ENCODE measurements around the gene RBM15. TPM values are rescaled to one million over a fixed set of nuclear protein-coding genes. Genes with fewer than 3 reads are reported as not detected.

RBM15 gene
- polyA plus RNA-seq, 1 of the 3 experiments (the other 2 are of a cell fraction) = 3.8 TPM

- POLR2A ChIA-PET = no interaction called here
- H3K79me2 ChIP-seq (ENCODE audit: insufficient read depth) = peaks cover 99% of the 10 kb centered on the region
- DNase-seq = no peak
- H3K4me2 ChIP-seq = peak overlapping the region; percentile 86
- H3K9me2 ChIP-seq = no peaks in the 10 kb centered on the region
- no peaks in the 10 kb centered on the region for H3K27me3 ChIP-seq (ENCODE audit: insufficient read depth)
- 89% methylated on average over 3 of the region's 3 CpGs for WGBS (ENCODE audit: low lambda C conversion rate)
- H4K20me1 ChIP-seq (ENCODE audit: insufficient read depth) = peaks cover 87% of the 10 kb centered on the region
- no peak overlapping the region for H3K9ac ChIP-seq
- no peaks in the 10 kb centered on the region for H3K9me3 ChIP-seq
- peak overlapping the region in 1 of 2 experiments; percentile 50; a peak in 2 of 4 replicates for H3K4me3 ChIP-seq (ENCODE audit: low read depth in 2 of 2, low read length in 1 of 2)
- CTCF ChIA-PET = interaction anchor here (1.0 to 1.4 kb wide), 4 partner anchors 14 to 152 kb away, joined by 3 to 4 read pairs (median 4); no protein-coding TSS in a partner anchor
- no peak overlapping the region for H2AFZ ChIP-seq (ENCODE audit: low read depth)
- TF ChIP-seq, protein P1, sequence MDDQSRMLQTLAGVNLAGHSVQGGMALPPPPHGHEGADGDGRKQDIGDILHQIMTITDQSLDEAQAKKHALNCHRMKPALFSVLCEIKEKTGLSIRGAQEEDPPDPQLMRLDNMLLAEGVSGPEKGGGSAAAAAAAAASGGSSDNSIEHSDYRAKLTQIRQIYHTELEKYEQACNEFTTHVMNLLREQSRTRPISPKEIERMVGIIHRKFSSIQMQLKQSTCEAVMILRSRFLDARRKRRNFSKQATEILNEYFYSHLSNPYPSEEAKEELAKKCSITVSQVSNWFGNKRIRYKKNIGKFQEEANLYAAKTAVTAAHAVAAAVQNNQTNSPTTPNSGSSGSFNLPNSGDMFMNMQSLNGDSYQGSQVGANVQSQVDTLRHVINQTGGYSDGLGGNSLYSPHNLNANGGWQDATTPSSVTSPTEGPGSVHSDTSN (IDR thresholded peaks at IDR 0.05) = no peak
- TF ChIP-seq NFIC (IDR thresholded peaks at IDR 0.05; ENCODE audit: borderline replicate concordance) (no peak), MAX (IDR thresholded peaks at IDR 0.05; ENCODE audit: low read depth) (no peak), EZH2phosphoT487 (IDR thresholded peaks at IDR 0.05; ENCODE audit: borderline replicate concordance, low read depth) (no peak), SMC3 (IDR thresholded peaks at IDR 0.05; ENCODE audit: low read depth, low read length) (no peak), SIN3A (IDR thresholded peaks at IDR 0.05; ENCODE audit: borderline replicate concordance, low read depth, low read length) (no peak), ZBTB33 (IDR thresholded peaks at IDR 0.05; ENCODE audit: borderline replicate concordance, low read depth) (no peak), TAF1 (IDR thresholded peaks at IDR 0.05; ENCODE audit: borderline replicate concordance, low read depth, low read length) (no peak), YY1 (IDR thresholded peaks at IDR 0.05; ENCODE audit: low read depth) (no peak), CHD2 (IDR thresholded peaks at IDR 0.05; ENCODE audit: low read length, partially characterized antibody) (no peak), GATA2 (CRISPR knock-in tag; IDR thresholded peaks at IDR 0.05) (no peak), CTCF (IDR thresholded peaks at IDR 0.05) (no peak), TEAD4 (IDR thresholded peaks at IDR 0.05; ENCODE audit: borderline replicate concordance, insufficient read depth) (no peak), MXI1 (IDR thresholded peaks at IDR 0.05; ENCODE audit: low read depth, low read length) (no peak)
- TF ChIP-seq, protein P2, sequence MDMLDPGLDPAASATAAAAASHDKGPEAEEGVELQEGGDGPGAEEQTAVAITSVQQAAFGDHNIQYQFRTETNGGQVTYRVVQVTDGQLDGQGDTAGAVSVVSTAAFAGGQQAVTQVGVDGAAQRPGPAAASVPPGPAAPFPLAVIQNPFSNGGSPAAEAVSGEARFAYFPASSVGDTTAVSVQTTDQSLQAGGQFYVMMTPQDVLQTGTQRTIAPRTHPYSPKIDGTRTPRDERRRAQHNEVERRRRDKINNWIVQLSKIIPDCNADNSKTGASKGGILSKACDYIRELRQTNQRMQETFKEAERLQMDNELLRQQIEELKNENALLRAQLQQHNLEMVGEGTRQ (IDR thresholded peaks at IDR 0.05; ENCODE audit: borderline replicate concordance, low read depth, low read length) = no peak
- TF ChIP-seq, protein P3, sequence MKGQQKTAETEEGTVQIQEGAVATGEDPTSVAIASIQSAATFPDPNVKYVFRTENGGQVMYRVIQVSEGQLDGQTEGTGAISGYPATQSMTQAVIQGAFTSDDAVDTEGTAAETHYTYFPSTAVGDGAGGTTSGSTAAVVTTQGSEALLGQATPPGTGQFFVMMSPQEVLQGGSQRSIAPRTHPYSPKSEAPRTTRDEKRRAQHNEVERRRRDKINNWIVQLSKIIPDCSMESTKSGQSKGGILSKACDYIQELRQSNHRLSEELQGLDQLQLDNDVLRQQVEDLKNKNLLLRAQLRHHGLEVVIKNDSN (IDR thresholded peaks at IDR 0.05; ENCODE audit: borderline replicate concordance, low read depth) = no peak
- peaks cover 61 to 85% of the 10 kb centered on the region in 2 experiments for H3K36me3 ChIP-seq (replicated peaks in 1 of 2; ENCODE audit: control insufficient read depth in 1 of 2, insufficient read depth in 2 of 2, low read length in 1 of 2)
- no peak overlapping the region for H3K27ac ChIP-seq (ENCODE audit: low read depth in 2 of 2, low read length in 1 of 2)
- peaks cover 10% of the 10 kb centered on the region for H3F3A ChIP-seq (replicated peaks; ENCODE audit: insufficient read depth)
- H3K4me1 ChIP-seq (ENCODE audit: control insufficient read depth in 1 of 2, insufficient read depth in 2 of 2, low read depth in 1 of 2, low read length in 1 of 2) = peaks cover 46 to 56% of the 10 kb centered on the region in 2 experiments
Observed at GRCh38 chr1:110344152-110344551, 5.0 kb downstream of the RBM15 start.

Data from SK-N-SH (cell line).